NCI-H226 (cell line): Measurements from ENCODE around the gene PDE6B.
"Not testable (repeated sequence)": the region's sequence is repeated elsewhere in the genome, so short reads cannot be mapped to it uniquely, and the experiment has no call there.

ENCODE experiments used
- DNase-seq: peaks from one replicate; pipeline ENCODE4 v3.0.0-alpha.2; 2015

The PDE6B gene

DNA sequence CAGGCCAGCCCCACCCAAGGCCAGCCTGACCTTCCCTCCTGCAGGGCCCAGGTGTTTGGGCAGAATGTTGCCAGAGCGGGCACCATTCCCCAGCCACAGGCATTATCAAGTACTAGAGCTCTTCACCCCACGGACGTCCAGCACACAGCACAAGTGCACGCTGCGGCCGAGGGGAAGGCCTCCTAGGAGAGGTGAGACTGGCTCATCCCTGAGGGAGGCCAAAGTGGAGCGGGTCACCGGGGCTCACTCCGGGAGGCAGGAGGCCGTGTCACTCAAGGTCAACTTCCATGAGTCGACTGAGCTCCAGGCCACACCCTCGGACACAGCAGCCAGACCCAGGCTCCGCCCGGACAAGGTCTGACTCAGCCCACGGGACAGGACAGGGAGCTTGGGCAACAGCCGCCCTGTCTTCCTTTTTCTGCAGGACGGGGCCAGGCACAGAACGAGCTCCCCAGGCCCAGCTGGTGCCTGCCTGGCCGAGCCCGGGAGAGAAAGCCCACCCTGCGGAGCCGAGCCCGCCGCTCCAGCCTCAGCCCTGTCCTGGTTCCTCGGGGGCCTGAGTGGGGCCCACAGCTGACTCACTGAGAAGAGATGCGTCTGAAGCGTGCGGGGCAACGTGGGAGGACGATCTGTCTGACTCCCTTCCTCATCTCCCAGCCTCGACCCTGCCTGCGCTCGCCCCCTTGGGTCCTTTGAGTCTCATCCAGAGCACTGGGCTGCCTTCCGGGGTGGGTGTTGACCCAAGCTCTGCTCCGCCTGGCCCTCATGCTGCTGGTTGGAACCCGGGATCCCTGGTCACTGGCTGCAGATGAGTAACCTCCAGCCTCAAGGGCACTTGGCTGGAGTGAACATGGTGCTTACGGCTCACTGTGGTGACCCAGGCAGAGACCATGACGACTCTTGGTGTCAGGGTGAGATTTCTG, 61.9 kb downstream of the PDE6B start:
- DNase-seq = peak; percentile 82

DNA sequence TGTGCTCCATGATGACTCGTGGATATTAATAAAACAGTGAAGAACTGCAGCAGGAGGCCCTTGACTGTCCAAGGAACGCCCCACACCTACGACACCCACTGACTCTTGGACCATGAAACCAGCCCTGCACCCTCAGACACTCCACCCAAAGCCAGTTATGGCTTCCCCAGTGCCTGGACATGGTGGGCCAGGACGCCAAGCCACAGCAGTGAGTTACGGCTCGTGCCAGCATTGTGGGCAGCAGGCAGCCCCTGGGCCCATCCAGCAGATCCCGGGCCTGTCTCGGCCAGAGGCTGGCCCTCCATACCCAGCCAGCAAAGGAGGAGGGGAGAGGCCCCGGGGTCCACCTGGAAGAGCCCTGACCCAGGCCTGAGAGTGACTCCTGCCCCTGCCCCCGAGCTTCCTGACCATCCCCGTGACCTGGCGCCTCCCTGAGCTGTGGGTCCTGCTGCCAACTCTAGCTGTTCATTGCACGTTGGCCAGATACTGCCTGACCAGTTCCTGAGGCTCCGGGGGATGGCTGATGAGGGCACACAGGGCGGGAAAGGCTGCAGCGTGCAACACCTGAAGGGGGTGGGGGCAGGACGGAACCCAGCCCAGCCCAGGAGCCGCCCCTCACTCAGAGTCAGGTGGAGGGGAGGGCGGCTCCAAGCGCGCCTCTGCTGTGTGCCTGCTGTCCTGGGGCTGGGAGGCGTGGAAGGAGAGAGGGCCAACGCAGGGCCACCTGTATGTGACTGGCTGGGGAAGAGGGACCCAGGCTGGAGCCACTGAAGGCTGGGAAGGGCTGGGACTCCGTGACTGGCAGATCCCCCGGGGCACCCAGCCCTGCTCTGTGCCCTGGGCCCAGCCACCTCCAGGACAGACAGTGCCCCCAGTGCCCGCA, 62.8 kb downstream of the PDE6B start:
- no peak for DNase-seq

DNA sequence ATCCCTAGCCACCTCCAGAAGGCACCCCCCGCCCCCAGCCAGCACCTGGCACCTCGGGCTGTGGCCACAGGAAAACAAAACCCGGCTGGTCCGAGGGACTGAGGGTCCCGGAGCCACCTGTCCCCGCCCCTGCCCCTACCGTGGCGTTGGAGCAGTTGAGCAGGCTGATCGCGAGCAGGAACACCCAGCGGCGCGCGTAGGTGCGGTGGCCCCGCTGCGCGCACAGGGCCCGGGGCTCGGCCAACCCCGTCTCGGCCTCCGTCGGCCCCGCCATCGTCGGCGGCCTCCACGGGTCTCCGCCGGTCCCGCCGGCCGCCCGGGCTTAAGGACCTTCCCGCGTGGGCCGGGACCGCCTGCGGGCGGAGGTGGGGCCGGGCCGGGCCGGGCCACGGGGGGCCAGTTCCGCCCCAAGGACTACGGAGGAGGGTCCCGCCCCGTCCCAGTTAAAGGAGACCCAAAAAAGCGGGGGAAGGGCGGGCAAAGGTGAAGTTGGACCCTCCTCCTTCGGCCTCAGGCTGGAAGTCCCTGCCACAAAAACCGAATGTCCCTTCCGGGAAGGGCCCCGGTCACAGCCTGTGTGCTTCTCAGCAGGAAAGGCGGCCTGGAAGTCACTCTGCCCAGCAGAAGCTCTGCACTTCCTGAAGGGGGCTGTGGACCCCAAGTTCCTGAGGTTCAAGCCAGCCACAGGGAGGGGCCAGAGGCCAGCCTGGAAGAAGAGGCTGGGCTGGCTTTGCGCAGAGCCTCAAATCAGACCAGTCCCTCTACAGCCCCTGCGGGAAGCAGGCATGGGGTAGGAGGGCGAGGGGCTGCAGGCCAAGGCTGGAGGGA, 63.7 kb downstream of the PDE6B start, which contains the start of gene SLC49A3:
Gene SLC49A3, minus strand, starts transcription at position 298 of the 828 bp plus-strand sequence. Its CDS starts 24 bp downstream, at position 274.
- no peak for DNase-seq

DNA sequence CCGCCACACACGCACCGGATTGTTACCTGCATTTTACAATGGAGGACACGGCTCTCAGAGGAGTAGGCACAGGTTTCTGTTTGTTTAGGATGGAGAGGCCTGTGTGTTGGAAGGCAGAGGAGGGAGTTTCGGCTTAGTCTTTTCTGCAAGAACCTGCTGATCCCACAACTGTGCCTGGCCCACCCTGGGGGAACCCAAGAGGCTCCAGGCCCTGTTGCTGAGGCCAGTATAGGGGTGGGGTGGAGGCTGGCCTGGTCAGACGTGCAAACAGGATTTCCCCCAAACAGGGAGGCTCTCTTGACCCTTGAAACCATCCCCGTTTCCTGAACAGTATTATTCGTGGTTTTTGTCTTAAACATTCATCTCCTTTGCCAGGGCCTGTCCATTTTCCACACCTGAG, 64.3 kb downstream of the PDE6B start:
- no peak for DNase-seq

DNA sequence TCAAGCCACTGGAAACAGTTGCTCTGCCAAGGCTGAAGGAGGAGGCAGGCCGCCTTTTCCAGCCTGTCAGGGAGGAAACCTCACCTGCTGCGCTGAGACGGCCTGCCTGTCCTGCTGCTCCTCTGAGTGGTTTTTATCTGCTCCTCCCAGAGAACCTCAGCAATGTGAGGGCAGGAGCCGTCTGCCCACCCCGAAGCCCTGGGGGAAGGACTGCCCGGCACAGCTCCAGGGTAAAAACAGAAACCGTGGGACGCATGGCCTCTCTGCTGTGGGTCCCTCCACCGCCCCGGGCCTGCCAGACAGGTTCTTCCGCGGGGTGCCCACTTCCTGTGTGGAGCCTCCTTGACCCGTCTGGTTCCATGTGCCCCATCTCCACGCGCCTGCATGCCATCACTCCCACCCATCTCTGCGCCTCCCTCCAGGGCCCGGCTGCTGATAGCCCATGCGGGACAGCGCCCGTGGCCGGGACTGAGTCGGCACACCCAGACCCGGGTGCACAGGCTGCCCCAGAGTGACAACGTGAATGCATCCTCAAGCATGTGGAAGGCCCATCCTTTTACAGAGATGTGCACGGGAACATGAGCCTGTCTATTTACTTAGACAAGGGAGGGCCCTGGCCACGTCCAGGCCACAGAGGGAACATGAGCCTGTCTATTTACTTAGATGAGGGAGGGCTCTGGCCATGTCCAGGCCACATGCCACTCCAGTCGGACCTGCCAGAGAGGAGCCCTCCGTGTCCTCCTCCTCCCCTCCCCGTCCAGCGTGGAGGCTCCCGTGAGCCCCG, 67.6 kb downstream of the PDE6B start:
- no peak for DNase-seq

DNA sequence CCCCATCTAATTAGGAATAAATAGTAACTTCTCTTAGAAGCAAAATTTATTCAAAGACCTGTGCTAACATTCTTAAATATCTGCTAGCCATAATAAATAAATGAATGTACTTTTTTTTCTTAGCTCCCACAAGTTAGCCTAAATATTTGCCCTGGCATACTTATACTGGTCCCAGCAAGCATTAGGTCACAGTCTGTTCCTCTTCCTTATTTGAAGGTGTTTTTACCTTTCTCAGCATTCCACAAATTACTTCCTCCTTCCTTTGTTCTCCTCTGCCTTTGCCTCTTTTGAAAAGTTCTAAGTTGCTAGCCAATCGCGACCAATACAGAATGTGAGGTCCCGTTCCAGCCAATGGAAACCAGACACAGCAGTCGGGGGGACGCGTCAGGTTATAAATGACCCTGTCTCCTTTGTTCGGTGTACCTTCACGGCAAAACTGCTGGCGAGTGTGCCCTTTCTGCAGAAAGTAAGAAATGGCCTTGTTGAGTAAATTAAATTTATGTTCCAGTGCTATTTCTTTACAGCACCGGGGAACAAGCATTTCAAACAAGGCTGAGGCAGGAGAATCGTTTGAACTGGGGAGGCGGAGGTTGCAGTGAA, 69.1 kb downstream of the PDE6B start:
- not testable (repeated sequence) for DNase-seq

DNA sequence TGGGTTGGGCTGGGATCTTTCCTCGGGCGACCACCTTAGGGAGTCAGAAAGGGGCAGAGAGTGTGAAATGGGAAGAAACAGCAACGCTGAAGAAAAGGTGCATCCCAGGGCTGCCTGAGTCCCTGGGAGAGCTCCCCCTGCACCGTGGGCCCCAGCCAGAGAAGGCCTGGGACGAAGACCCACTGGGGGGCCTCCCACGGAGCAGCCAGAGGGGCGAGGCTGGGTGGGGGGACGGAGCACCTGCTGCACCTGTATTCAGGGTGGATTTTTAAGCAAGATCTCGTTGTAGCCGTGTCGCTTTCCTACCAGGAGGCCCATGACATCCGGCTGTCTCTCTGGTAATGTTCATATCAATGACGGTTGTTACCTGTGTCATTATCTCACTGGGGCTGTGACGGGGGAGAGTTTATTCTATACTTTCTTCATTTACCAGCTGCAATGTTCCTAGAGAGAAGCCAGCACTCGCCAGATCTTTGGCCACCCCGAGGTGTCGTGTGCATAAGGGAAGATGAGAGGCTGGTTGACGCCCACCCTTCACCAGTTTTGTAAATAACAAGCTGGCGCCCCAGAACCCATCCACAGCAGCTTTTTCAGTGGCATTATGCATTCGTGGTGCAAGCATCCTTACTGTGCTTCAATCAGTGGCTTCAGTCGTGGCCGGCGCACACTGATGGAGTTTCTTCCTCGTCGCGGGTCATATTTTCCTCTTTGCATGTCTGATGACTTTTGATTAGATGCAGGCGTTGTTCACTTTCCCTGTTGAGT, 74.6 kb downstream of the PDE6B start:
- DNase-seq = no peak

DNA sequence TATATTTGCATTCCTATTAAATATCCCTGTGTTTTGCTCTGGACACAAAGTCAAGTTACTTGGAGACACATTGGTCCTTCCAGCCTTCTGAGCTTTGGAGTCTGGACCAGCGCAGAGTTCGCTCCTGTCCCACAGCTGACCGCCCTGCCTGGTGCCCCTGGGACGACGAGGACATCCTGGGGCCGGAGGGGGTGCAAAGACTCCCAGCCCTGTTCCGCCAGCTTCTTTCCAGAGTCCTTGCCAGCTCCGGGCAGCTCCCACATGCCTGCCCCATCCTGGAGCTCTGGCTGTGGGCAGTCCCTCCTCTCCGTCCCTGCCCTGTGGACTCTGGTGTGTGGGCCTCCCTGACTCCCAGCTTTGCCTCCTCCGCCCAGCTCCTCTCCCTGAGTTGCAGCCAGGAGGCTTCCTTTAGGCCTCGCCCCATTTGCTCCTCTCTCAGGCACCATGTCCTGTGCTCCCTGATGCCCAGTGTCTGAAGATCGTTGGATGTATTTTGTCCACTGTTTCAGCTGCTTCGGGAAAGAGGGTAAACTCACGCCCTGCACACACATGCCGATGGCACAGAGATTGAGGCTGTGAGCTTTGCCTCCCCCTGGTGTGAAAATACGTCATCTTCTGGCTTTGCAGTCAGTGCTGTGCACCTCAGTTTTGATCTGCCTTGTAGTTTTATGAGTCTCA, 75.4 kb downstream of the PDE6B start:
- DNase-seq = no peak

DNA sequence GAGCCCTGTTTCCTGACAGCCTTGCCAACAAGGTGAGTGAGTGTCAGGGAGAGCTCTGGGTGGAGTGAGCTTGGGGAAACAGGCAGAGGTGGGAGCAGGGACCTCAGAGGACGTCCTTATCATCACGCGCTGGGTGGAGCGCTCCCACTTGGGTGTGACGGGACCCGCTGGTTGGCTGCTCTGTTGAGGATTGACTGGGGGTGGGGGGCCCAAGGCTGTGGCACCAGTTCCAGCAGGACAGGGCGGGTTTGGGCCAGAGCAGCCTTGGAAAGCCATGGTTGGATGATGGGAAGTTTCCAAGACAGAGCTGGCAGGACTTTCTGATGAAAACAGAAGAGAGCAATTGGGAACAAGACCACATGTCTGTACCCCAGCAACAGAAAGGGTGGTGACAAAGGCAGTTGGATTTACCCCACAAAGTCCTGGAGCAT, 77.3 kb downstream of the PDE6B start:
- DNase-seq = no peak

DNA sequence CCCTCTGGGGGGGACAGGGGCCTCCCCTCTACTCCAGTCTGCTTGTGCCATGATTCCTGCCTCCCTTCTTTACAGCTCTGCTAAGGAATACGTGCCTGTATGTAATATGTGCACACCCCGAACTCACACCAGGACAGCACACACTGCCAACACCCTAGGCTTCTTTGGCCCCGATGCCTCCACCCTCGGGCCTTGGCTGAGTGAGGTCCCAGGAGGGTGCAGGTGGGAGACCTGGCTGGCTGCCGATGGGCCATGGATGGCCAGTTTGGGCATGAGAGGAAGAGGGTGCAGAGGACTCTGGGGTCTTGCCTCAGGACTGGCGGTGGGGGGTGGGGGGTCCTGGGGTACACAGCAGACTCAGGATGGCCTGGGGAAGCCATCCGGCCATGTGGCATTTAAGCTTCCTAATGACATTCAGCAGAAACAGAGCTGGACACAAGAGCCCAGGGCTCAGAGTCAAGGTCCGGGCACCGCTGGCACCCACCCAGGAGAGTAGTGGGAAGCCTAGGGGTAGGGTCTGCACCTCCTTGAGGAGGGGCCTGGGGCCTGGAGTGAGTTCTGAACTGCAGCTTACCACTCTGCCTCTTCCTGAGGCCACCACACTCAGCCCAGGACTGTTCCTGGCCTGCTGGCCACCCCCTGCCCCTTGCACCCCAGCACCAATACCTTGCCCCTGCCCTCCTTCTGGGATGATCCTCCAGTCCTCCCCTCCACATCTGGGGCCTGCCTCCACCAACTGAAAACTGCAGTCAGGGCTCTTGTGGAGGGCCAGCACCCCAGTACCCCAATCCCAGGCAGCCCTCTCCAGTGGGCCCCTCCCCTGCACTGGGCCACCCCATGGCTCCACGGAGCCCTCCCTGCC, 78.2 kb downstream of the PDE6B start:
- no peak for DNase-seq

DNA sequence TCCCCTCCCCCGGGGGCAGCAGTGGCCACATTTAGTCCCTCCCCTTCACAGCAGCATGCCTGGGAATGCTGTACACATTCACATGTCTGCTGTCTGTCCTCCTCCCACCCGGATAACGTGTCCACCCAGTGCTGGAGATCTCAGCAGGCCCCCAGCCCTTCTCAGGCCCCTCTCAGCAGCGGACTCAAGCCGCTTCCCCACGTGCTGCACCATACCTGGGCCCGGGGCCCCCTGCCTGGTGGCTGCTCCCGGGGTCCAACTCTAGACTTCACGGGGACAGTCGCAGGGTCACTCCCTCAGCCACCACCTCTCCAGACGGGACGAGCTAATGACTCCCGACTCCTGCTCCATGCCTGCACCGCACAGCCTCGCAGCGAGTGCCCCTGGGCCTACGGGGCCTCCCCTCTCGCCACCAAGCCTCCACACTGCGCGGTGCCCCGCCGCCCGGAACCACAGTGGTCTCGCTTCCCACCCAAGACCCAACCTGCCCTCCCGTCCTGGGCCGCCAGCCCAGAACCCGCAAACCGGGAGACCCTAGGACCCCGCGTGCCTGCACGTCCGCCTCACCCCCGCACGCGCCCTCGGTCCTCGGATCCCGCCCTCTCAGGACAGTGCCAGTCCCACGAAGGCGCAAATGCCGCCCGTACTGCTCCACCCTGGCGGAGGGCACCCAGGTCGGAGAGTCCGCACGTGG, 79.0 kb downstream of the PDE6B start:
- DNase-seq = no peak

DNA sequence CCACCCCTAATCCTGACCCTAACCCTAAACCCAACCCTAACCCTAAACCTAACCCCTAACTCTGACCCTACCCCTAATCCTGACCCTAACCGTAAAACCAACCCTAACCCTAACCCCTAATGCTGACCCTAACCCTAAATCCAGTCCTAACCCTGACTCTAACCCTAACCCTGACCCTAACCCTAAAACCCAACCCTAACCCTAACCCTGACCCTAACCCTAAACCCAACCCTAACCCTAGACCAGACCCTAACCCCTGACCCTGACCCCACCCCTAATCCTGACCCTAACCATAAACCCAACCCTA, 79.6 kb downstream of the PDE6B start:
- no peak for DNase-seq

DNA sequence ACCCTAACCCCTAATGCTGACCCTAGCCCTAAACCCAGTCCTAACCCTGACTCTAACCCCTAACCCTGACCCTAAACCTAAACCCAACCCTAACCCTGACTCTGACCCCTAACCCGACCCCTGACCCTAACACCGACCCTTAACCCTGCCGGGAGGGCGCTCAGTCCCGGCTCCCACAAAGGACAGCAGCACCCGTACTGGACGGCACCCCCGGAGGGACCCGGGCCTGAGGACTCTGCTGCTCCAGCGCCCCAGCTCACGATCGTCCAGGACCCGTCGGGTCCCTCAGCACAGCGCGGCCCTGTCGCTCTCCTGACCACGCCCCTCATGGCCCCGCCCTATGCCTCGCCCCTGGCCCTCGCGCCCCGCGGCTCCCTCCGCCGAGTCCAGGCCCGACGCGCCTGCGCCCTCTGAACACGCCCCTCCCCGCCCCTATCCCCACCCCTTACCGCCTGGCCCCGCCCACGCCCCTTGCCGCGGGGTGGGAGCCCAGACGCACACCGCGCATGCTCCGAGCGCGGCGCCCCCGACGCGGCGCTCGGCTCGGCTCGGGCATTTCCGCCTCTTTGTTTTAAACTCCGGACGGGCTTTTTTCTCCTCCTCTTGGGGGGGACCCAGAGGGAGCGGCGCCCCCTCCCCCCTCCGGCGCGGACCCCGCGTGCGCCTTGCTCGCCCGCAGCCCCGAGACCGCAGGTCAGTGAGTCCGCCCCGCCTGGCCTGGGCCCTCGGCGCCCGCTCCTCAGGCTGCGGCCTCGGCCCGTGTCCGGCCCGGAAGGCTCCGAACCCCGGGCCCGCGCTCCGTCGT, 80.1 kb downstream of the PDE6B start, which contains the start of gene PCGF3:
Gene PCGF3, plus strand, starts transcription at position 555 of the 805 bp plus-strand sequence. CDS start 27,849 bp downstream, outside the sequence.
- DNase-seq = peak; percentile 70

DNA sequence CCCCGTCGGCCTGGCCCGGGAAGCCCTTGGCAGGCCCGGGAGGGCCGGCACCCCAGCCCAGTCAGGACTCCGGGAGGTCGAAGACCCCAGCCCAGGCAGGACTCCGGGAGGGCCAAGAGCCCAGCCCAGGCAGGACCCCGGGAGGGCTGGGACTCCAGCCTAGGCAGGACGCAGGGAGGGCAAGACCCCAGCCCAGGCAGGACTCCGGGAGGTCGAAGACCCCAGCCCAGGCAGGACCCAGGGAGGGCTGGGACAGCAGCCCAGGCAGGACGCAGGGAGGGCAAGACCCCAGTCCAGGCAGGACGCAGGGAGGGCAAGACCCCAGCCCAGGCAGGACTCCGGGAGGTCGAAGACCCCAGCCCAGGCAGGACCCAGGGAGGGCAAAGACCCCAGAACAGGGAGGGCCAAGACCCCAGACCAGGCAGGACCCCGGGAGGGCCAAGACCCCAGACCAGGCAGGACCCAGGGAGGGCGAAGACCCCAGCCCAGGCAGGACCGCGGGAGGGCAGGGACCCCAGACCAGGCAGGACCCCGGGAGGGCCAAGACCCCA, 80.8 kb downstream of the PDE6B start:
- DNase-seq = not testable (repeated sequence)

DNA sequence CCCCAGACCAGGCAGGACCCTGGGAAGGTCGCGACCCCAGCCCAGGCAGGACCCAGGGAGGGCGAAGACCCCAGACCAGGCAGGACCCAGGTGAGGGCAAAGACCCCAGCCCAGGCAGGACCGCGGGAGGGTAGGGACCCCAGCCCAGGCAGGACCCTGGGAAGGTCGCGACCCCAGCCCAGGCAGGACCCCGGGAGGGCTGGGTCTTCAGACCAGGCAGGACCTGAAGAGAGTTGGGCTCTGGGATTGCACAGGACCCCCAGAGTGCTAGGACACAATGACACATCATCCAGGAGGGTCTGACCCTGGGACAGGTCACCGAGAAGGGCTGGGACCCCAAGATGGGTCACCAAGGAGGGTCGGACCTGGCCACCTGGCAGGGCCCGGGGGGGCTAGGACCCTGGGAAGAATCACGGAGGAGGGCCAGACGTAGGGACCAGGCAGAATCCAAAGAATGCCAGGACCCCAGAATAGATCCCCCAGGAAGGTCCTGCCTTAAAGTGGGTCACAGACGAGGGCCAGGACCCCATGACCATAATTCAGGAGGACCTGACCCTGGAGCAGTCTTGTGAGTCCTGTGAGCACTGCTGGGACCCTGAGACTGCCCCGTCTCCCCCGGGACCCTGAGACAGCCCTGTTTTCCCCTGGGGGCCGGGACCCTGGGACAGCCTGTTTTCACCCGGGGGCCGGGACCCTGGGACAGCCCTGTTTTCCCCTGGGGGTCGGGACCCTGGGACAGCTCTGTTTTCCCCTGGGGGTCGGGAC, 81.6 kb downstream of the PDE6B start:
- no peak for DNase-seq

DNA sequence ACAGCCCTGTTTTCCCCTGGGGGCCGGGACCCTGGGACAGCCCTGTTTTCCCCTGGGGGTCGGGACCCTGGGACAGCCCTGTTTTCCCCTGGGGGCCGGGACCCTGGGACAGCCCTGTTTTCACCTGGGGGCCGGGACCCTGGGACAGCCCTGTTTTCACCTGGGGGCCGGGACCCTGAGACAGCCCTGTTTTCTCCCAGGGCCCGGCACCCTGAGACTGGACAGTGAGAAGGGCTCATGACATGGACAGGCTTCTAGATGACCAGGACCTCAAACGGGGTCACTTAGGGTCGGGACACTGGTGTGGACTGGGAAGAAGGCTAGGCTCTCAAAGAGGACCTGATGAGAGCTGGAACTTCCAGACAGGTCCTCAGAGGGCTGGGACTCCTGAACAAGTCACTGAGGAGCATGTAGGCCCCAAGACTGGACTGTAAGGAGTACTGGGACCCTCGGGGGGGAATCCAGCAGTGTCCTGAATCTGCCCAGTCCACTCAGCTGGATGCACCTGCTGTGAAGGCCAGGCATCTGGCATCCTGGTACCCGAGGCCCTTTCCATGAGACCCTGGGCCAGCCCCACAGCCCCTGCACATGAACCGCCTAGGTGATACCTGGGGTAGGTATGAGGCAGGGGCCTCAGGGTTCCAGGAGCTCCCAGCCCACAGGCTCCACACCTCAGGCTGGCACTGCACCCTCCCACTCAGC, 82.7 kb downstream of the PDE6B start:
- no peak for DNase-seq
